GM21528 (cell line): ENCODE results near the gene UNC45B.
"Not testable (repeated sequence)": the region's sequence is repeated elsewhere in the genome, so short reads cannot be mapped to it uniquely, and the experiment has no call there.

ENCODE experiments used
- ATAC-seq: cut with Tn5 transposase; IDR thresholded peaks from one replicate; pipeline ENCODE4 v1.9.1; 2021; ENCODE audit warnings: mild to moderate bottlenecking, moderate library complexity; ENCODE audit not compliant: unreplicated experiment, low FRiP score

Gene UNC45B

GRCh38 chr17:35212668-35213067 lies 65.1 kb downstream of the UNC45B start:
- ATAC-seq: no peak

- ATAC-seq: no peak
Measured at GRCh38 chr17:35213412-35213940, 65.9 kb downstream of the UNC45B start.

DNA sequence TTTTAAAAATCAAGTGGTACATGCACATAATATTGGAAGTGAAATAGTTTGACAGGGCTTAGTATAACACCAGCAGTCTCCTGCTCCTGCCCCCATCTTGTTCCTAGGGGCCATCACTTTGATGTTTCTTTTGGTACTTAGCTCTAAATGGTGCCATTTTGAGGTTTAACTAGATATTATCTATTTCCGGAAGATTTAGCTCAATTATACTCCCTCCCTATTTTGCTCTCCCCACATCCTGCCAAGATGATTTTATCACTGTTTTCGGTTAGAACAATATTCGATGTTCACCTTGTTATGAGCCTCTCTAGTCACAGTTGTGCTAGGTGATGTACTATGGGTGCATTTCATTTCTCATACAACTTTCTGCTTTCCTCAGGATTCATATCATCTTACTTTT lies 66.6 kb downstream of the UNC45B start:
- ATAC-seq: no peak

DNA sequence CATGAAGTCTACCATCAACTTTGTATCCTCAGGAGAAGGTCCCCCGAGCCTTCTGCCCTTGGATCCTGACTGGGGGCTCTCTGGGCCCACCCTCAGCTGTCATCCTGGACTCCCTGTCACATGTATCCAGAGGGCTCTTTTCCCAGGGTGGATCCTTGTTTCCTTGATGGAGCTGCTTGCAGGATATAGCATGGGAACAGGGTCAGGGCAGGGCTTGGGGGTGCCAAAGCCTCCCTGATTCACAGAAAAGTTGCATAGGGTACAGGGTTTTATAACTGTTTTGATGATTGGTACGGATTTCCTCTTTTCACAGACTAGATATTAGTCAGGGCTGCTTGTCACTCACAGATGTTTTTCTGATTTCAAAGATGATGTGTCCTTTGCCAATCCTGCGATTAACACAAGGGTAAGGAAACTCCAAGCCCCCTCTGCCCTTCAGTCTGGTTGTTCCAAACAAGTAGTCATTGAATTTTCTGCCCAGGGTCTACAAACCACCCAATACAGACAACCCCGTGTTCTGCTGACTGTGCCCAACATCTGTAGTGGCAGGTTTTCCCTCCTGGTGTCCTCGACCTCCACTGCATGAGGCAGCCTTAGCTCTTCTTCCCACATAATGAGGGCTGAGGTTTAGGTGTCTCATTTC lies 67.1 kb downstream of the UNC45B start:
- ATAC-seq: no peak

GRCh38 chr17:35217107-35217506 lies 69.5 kb downstream of the UNC45B start:
- ATAC-seq: no peak

- ATAC-seq: no peak
Measured at GRCh38 chr17:35218915-35219314, 71.3 kb downstream of the UNC45B start.

GRCh38 chr17:35222452-35222851 lies 74.8 kb downstream of the UNC45B start:
- no peak for ATAC-seq

- no peak for ATAC-seq
Measured at GRCh38 chr17:35224436-35224835, 76.8 kb downstream of the UNC45B start.

GRCh38 chr17:35227546-35227945 lies 79.9 kb downstream of the UNC45B start:
- no peak for ATAC-seq

- ATAC-seq: no peak
Measured at GRCh38 chr17:35229638-35230037, 82.0 kb downstream of the UNC45B start.

DNA sequence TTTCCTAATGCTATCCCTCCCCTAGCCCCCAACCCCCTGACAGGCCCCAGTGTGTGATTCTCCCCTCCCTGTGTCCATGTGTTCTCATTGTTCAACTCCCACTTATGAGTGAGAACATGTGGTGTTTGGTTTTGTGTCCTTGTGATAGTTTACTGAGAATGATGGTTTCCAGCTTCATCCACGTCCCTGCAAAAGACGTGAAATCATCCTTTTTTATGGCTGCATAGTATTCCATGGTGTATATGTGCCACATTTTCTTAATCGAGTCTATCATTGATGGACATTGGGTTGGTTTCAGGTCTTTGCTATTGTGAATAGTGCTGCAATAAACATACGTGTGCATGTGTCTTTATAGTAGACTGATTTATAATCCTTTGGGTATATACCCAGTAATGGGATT lies 86.7 kb downstream of the UNC45B start:
- ATAC-seq: not testable (repeated sequence)

GRCh38 chr17:35235289-35235688 lies 87.7 kb downstream of the UNC45B start:
- no peak for ATAC-seq

- ATAC-seq: no peak
Measured at GRCh38 chr17:35235917-35236316, 88.3 kb downstream of the UNC45B start.

DNA sequence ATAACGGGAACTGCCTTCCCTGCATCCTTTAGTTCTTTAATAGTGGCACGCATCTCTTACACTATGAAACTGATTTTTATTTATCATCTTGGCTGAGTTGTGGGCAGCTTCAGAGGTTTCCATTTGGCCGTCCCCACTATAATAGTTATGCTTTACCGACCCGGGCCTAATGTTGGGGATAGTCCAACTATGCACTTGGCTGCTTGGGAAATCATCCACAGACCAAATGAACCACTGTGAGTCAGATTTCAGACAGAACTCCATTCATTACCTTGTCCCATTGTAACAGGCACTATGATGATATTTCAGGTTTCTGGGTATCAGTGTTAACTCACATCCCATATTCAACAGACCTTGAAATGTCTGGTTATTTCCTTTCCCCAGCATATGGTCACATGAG lies 89.2 kb downstream of the UNC45B start:
- ATAC-seq: no peak

GRCh38 chr17:35238821-35239220 lies 91.2 kb downstream of the UNC45B start:
- ATAC-seq: no peak
